HG02973 (cell line): ENCODE results near the gene XKR8.

Experiments
- ATAC-seq: cut with Tn5 transposase; IDR thresholded peaks from one replicate; pipeline ENCODE4 v1.9.1; 2021; ENCODE audit warnings: moderate library complexity; ENCODE audit not compliant: unreplicated experiment

The XKR8 gene

GRCh38 chr1:27954186-27954585, 5.6 kb upstream of the XKR8 start:
- ATAC-seq = no peak

DNA sequence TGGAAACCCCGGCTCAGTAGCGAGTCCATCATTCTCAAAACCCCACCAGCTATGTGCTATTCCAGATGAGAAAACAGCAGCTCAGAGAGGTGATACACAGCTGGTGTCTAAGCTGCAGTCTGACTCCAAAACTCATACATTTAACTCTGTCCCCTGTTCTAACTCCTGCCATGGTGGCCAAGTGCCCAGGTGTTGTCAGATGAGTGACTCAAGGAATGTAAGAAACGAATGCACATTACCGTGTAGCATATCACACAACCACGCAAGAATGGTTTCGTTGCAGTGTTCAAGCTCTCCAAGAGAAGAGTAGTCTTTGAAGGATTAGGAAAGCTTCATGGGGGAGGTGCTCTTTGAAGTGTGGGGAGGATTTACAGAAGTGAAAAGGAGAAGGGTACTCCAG, 4.7 kb upstream of the XKR8 start:
- no peak for ATAC-seq

GRCh38 chr1:27956761-27957160, 3.0 kb upstream of the XKR8 start:
- ATAC-seq = no peak

DNA sequence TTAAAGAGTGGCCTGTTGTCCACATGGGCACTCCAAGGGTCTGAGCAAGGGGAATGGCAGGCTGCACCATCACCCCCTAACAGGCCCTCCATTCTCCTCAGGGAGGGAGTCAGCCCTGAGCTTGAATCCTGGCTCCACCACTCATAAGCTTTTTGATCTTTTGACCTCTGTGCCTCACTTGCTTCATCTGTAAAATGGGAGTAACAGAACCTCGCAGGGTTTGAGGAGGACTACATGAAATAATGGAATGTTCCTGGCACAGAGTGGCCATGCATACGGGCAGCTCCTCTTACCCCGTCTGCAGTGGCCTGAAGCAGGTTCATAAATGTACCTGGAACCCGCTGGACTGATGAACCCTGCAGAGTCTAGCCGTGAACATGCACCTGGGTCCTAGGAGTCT, 2.1 kb upstream of the XKR8 start:
- ATAC-seq = no peak

DNA sequence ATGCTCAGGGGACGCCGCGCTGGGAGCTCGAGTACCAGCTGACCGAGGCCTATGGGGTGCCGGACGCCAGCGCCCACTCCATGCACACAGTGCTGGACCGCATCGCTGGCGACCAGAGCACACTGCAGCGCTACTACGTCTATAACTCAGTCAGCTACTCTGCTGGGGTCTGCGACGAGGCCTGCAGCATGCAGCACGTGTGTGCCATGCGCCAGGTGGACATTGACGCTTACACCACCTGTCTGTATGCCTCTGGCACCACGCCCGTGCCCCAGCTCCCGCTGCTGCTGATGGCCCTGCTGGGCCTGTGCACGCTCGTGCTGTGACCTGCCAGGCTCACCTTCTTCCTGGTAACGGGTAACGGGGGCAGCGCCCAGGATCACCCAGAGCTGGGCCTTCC, 1.3 kb upstream of the XKR8 start:
- no peak for ATAC-seq

DNA sequence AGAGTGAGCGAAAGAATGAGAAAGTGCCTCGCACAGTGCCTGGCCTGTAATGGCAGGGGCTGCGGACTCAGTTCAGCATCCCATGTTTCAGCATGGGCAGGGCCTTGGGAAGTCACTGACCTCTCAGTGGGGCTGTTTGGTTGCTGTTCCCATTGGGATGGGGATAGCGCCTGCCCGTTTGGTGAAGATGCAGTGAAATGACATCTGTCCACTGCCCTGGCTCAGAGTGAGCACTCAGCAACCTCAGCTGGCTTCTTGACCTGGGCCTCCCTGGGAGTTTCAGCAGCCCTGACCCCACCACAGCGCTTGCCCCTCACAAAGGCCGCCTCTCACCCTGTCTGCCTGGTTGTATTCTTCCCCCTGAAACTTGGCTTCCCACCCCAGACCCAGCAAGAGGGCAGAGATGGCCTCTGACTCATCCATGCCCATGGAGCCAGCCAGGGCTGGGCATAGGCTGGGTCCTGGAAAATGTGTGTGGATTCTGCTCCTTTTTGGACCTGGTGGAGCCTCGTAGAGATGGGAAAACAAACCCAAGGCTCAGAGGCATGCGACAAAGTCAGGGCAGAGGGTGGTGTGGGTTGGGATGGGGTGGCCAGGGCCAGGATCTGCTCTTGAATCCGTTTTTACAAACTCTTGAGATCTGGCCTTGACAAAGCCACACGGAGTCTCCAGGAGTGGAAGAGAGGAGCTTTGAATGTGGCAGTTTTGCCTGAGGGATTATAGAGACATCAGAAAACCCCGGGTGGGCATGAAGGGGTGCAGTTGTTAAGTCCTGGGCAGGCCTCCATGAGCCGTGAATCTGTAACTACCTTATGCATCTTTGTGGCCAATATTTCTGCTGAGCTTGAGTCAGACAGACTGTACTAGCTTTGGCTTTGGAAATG, 1.2 kb downstream of the XKR8 start:
- ATAC-seq = no peak

GRCh38 chr1:27961646-27962221, 2.0 kb downstream of the XKR8 start:
- no peak for ATAC-seq

GRCh38 chr1:27963393-27963792, 3.6 kb downstream of the XKR8 start:
- no peak for ATAC-seq

DNA sequence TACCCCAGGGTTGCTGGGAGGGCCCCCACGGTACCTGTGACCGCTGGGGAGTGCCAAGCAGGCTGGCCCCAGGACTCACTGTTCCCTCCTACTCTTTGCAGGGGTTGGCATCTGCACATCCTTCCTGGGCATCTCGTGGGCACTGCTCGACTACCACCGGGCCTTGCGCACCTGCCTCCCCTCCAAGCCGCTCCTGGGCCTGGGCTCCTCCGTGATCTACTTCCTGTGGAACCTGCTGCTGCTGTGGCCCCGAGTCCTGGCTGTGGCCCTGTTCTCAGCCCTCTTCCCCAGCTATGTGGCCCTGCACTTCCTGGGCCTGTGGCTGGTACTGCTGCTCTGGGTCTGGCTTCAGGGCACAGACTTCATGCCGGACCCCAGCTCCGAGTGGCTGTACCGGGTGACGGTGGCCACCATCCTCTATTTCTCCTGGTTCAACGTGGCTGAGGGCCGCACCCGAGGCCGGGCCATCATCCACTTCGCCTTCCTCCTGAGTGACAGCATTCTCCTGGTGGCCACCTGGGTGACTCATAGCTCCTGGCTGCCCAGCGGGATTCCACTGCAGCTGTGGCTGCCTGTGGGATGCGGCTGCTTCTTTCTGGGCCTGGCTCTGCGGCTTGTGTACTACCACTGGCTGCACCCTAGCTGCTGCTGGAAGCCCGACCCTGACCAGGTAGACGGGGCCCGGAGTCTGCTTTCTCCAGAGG, 6.8 kb downstream of the XKR8 start:
- ATAC-seq = no peak

DNA sequence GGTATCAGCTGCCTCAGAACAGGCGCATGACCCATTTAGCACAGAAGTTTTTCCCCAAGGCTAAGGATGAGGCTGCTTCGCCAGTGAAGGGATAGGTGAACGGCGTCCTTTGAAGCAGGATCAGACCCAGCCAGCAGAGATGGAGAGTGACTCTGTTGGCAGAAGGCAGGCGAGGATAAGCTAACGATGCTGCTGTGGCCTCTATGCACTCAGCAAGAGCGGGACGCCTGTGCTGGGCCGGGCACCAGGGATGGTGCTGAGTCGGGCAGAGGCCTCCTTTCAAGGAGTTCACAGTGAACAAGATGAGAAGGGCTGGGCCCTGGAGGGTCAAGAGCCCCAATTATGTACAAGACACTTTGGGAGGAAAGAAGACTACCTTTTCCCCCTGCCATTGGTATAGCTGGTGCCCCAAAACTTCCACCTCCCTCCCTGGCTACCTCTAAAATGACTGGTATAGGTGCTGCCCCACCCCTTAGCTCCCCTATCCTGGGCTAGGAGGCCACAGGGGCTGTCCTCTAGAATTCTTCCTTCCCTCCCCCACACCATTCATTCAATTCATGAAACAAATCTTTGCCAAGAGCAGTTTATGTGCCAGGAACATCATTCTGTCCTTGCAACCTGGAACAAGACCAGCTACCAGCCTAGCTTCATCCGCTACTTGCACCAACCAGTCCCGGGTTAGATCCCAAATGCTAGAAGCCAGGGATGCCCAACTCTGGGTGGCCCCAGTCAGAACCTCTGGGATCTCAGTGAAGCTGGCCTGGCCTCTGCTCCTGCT, 7.5 kb downstream of the XKR8 start:
- no peak for ATAC-seq

DNA sequence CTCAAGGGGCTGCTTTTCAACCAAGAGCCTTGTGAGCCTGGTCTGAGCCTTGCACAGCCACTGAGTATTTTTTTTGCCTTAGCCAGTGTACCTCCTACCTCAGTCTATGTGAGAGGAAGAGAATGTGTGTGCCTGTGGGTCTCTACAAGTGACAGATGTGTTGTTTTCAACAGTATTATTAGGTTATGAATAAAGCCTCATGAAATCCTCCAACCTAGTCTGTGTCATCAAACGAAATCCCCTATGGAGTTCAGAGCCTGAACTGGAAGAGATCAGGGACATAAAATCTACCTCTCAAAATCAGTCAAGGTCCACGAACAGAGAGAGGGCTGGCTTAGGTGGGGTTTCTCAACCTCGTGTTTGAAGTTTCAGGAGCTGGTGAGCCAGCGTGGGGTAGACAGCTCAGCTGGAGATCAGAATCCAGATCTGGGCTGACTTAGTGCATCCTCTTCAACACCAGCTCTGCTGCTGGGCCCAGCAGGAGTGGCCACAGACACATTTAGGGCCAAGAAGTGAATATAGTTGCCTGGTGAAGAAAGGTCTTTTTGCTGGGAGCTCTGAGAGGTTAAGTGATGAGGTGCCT, 8.2 kb downstream of the XKR8 start:
- no peak for ATAC-seq

- no peak for ATAC-seq
Observed at GRCh38 chr1:27968692-27969091, 8.9 kb downstream of the XKR8 start.

- ATAC-seq = no peak
Observed at GRCh38 chr1:27970401-27970800, 10.6 kb downstream of the XKR8 start.

DNA sequence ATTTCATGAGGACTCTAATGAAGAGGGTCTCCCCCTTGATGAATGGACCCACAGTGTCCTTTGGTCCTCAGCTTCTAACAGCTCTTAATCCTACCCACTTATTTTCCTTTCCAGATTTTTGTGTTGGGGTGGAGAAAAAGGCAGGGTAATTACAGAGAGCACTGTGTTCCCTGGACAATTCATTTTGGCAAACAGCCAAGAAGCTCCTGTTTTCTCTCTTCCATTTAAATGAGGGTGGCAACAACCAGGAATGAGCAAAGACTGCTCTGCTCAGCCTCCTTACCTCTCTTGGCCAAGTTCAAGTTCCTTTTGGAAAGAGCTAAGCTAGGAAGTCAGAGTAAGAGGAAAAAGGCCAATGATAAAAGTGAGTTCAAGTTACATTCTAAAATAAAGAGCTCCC, 11.9 kb downstream of the XKR8 start:
- no peak for ATAC-seq

DNA sequence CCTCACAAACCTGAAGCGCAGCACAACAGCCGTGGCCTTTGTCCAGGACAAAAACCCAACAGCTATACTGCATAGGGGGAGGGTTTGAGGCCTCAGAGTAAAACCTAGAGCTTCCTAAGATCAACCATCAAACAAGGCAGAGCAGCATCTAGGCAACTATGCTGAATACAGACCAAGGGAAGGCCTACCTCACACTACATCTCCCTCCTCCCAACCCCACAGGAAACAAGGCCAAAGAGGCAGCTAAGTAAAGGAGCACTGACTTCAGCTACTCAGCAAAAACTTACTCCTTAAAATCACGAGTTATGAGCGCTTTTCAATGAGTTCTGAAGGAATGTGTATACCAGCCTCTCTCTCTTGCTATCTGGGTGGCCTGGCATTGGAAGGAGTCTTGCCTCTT, 12.4 kb downstream of the XKR8 start:
- ATAC-seq = no peak

GRCh38 chr1:27973771-27974416, 14.1 kb downstream of the XKR8 start:
- ATAC-seq = no peak

GRCh38 chr1:27974417-27974781, 14.6 kb downstream of the XKR8 start:
- no peak for ATAC-seq

DNA sequence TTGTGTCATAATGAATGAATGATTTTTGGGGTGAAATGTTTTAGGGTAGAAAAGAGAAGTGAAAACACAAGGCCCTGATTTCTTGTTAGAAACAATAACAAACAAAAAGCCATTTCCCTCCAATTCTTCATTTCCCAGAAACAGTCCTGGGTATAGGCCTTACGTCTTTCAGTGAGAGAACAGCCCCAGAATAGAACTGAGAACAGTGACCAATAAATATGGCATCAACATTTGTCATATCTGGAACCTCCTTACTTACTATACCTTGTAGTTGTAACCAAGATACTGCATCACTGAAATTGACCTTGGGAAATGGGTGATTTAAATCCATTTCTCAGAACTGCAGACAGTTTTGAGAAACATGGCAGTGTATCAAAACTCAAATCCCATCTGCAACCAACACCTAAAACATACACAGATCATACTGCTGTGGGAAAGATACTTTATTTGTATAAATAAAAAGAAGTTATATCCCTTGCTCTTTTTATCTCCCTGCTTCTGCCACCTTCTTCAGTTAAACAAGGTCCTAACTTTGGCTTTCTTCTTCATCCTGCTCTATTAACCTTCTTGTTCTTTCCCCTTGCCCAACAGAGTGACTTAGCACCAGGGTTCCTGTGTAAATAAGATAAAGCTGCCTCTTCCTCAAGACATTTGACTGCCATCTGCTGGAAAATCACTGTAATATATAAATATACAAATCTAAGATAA, 19.5 kb downstream of the XKR8 start:
- no peak for ATAC-seq

- no peak for ATAC-seq
Observed at GRCh38 chr1:27979859-27980201, 20.1 kb downstream of the XKR8 start.

GRCh38 chr1:27980216-27980845, 20.6 kb downstream of the XKR8 start:
- ATAC-seq = no peak
